Neural progenitor cell (in vitro differentiated cells): ENCODE data around the gene RIOK3. TPM values are rescaled to one million over a fixed set of nuclear protein-coding genes. Genes with fewer than 3 reads are reported as not detected.

Source experiments
- DNase-seq: peaks from one replicate; pipeline ENCODE4 v3.0.0-alpha.2; 2016; ENCODE audit warnings: low spot score
- H2AFZ ChIP-seq: fragments of 200-600 bp; sonication (generic); replicated peaks from 2 replicates; pipeline ENCODE4 v1.6.1; 2016; ENCODE audit warnings: antibody characterized with exemption
- H3F3A ChIP-seq: fragments of 200-600 bp; sonication (generic); 2 replicates; pipeline ENCODE4 v1.6.1; 2016; ENCODE audit warnings: antibody characterized with exemption, low read depth
- H3K27ac ChIP-seq: fragments of 200-600 bp; sonication (generic); 2 replicates; pipeline ENCODE4 v1.5.1; 2016; ENCODE audit warnings: mild to moderate bottlenecking
- H3K27me3 ChIP-seq: fragments of 200-600 bp; sonication (generic); 2 replicates; pipeline ENCODE4 v1.6.1; 2016; ENCODE audit warnings: mild to moderate bottlenecking, moderate library complexity
- H3K36me3 ChIP-seq: fragments of 200-600 bp; sonication (generic); 2 replicates; pipeline ENCODE4 v1.5.1; 2016
- H3K4me1 ChIP-seq: fragments of 200-600 bp; sonication (generic); 2 replicates; pipeline ENCODE4 v1.6.1; 2016; ENCODE audit warnings: mixed run types
- H3K4me2 ChIP-seq: fragments of 200-600 bp; sonication (generic); 2 replicates; pipeline ENCODE4 v1.6.1; 2016
- H3K4me3 ChIP-seq: fragments of 200-600 bp; sonication (generic); 2 replicates; pipeline ENCODE4 v1.5.1; 2016
- H3K79me2 ChIP-seq: fragments of 200-600 bp; sonication (generic); 2 replicates; pipeline ENCODE4 v1.6.1; 2016; ENCODE audit warnings: low read depth
- H3K9ac ChIP-seq: fragments of 200-600 bp; sonication (generic); 2 replicates; pipeline ENCODE4 v1.6.1; 2016
- H3K9me3 ChIP-seq: fragments of 200-600 bp; sonication (generic); 2 replicates; pipeline ENCODE4 v1.5.1; 2016; ENCODE audit warnings: low read depth
- H4K20me1 ChIP-seq: fragments of 200-600 bp; sonication (generic); 2 replicates; pipeline ENCODE4 v1.6.1; 2016; ENCODE audit warnings: low read depth
- H3K27ac Mint-ChIP-seq: 3 replicates; pipeline ENCODE4 v1.8.0; 2021; ENCODE audit warnings: mixed read lengths
- H3K27me3 Mint-ChIP-seq: 2 replicates; pipeline ENCODE4 v1.8.0; 2022; ENCODE audit warnings: low read depth, mild to moderate bottlenecking, inconsistent platforms, moderate library complexity, mixed read lengths; ENCODE audit not compliant: insufficient read depth
- H3K36me3 Mint-ChIP-seq: 3 replicates; pipeline ENCODE4 v1.8.0; 2021; ENCODE audit warnings: mixed read lengths
- H3K4me1 Mint-ChIP-seq: 3 replicates; pipeline ENCODE4 v1.8.0; 2021; ENCODE audit warnings: mixed read lengths
- H3K4me3 Mint-ChIP-seq: 3 replicates; pipeline ENCODE4 v1.8.0; 2021; ENCODE audit warnings: mild to moderate bottlenecking, moderate library complexity, mixed read lengths
- H3K9me3 Mint-ChIP-seq: 3 replicates; pipeline ENCODE4 v1.8.0; 2020; ENCODE audit warnings: mixed read lengths
- EZH2 ChIP-seq: fragments of 200-600 bp; sonication (generic); IDR thresholded peaks from 2 replicates; pipeline ENCODE4 v1.6.1; 2017; ENCODE audit warnings: antibody characterized with exemption, mild to moderate bottlenecking, moderate library complexity
- EZH2phosphoT487 ChIP-seq: fragments of 200-600 bp; sonication (generic); IDR thresholded peaks from 2 replicates; pipeline ENCODE4 v1.6.1; 2017; ENCODE audit warnings: antibody characterized with exemption
- total RNA-seq: library from RNA; depleted of rRNA; stranded (reverse); fragments of >200 nt; gene quantifications from 2 replicates; pipeline ENCODE4 v1.2.3, GENCODE V29; 2015; ENCODE audit warnings: low replicate concordance
- TF ChIP-seq, protein P1 (sequence below): fragments of 200-600 bp; sonication (generic); IDR thresholded peaks from 2 replicates; pipeline ENCODE4 v1.5.1; 2017; ENCODE audit warnings: antibody characterized with exemption, mild to moderate bottlenecking

RIOK3 gene
- total RNA-seq, 1 donor from 2014 or later, result 77.5 TPM

DNA sequence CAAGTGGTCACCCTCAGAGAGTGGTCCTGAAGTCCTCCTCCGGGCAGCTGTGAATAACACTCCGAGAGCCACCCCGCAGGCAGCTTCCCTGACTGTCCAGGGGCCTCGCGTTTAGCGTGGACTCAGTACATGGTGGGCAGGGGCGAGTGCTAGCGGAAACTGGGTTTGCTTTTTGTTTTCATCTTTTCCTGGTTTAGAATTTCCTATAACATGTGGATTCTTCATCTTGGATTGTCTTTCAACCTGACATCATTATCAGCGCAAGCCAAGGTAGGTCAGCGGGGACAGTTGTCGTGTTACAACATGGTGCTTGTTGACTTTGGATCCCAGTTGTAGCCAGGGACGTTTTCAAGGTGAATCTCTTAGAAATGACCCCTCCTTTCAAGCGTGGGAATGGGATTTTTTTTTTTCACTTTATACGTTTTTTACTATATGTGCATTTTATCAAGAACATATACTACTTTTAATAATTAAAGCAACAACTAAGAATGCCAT, 71.2 kb downstream of the RIOK3 start:
- no peak overlapping the region for H3K27ac Mint-ChIP-seq
- Histone ChIP-seq H3K4me2 (no peak overlapping the region), H3K36me3 (no peaks in the 10 kb centered on the region), H3K9ac (no peak overlapping the region), H3K4me3 (no peak overlapping the region), H3K27ac (no peak overlapping the region), H3K79me2 (no peaks in the 10 kb centered on the region), H3K9me3 (no peaks in the 10 kb centered on the region), H2AFZ (no peak overlapping the region), H3K4me1 (peaks cover 6% of the 10 kb centered on the region), H4K20me1 (no peaks in the 10 kb centered on the region), H3K27me3 (no peaks in the 10 kb centered on the region), H3F3A (no peaks in the 10 kb centered on the region)
- no peak for DNase-seq
- no peaks in the 10 kb centered on the region for H3K27me3 Mint-ChIP-seq
- H3K4me1 Mint-ChIP-seq, result no peaks in the 10 kb centered on the region
- H3K4me3 Mint-ChIP-seq, result no peak overlapping the region
- H3K36me3 Mint-ChIP-seq, result peaks cover 33% of the 10 kb centered on the region
- TF ChIP-seq EZH2, result no peak
- no peaks in the 10 kb centered on the region for H3K9me3 Mint-ChIP-seq

DNA sequence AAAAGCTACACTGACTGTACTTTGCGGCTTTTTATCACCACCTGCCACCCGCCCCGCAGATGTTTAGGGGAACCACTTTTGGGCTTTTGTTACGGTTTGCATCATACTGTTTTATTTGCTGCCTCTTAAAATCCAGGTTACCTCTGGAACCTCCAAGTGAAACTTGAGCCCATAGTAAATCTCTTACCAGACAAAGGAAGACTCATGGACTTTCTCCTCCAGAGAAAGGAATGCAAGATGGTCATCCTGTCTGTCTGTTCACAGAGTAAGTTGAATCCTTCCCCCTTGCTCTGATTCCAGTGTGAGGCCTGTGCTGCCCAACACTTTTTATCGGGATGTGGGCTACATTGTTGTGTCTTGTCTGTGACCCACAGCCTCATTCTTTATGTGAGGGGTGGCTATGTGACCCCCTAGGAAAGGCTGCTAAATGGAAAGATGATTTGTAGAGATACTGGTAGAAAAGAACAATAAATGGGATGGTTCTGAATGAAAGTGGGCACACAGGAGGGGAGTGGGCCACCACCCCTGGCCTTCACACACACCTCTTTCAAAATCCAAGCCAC, 73.5 kb downstream of the RIOK3 start:
- Histone ChIP-seq H3K4me2 (no peak overlapping the region), H3K27ac (peak overlapping the region; percentile 43), H3K79me2 (no peaks in the 10 kb centered on the region), H3K27me3 (no peaks in the 10 kb centered on the region), H3K9me3 (no peaks in the 10 kb centered on the region), H3K4me3 (no peak overlapping the region), H3K4me1 (peaks cover 6% of the 10 kb centered on the region), H3K9ac (no peak overlapping the region), H2AFZ (no peak overlapping the region), H4K20me1 (no peaks in the 10 kb centered on the region), H3F3A (no peaks in the 10 kb centered on the region), H3K36me3 (no peaks in the 10 kb centered on the region)
- no peak for DNase-seq
- Mint-ChIP-seq H3K9me3 (no peaks in the 10 kb centered on the region), H3K4me1 (no peaks in the 10 kb centered on the region), H3K36me3 (peaks cover 33% of the 10 kb centered on the region), H3K27ac (peak overlapping the region; percentile 15), H3K27me3 (no peaks in the 10 kb centered on the region), H3K4me3 (no peak overlapping the region)
- TF ChIP-seq, protein P1, sequence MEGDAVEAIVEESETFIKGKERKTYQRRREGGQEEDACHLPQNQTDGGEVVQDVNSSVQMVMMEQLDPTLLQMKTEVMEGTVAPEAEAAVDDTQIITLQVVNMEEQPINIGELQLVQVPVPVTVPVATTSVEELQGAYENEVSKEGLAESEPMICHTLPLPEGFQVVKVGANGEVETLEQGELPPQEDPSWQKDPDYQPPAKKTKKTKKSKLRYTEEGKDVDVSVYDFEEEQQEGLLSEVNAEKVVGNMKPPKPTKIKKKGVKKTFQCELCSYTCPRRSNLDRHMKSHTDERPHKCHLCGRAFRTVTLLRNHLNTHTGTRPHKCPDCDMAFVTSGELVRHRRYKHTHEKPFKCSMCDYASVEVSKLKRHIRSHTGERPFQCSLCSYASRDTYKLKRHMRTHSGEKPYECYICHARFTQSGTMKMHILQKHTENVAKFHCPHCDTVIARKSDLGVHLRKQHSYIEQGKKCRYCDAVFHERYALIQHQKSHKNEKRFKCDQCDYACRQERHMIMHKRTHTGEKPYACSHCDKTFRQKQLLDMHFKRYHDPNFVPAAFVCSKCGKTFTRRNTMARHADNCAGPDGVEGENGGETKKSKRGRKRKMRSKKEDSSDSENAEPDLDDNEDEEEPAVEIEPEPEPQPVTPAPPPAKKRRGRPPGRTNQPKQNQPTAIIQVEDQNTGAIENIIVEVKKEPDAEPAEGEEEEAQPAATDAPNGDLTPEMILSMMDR, result no peak
- TF ChIP-seq EZH2phosphoT487, result no peak

DNA sequence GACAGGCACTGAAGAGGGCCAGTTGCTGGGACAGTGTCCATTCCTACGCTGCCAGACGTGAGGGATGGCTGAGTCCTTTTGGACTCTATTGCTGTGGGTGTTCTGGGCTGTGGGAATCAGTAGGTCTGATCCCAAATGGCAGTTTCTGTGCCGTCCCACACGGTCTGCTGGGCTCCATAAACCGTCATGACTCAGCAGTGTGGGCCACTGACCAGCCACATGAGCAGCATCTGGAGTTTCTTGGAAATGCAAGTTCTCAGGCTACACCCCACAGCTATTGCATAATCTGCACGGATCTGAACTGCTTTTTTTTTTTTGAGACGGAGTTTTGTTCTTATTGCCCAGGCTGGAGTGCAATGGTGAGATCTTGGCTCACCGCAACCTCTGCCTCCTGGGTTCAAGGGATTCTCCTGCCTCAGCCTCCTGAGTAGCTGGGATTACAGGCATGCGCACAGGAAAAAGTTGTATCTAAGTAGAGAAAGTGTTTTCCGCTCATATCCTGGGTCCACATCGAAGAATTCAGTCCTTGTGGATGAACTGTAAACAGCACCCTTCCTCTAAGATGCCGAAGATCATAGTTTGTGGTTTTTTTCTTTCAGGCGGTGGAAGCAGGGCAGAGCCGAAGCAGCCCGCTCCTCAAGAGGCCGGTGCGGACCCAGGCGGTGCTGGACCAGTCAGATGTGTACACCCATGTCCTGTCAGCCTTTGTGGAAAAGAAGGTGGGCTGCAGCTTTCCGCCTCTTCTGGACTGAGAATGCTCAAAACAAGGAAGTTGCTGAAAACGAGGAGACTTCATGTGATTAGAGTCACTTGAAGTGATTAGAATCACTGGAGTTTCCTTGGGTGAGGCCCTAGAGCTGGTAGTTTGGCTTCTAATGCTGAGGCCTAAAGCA, 75.7 kb downstream of the RIOK3 start:
- no peaks in the 10 kb centered on the region for H3K36me3 ChIP-seq
- H3K9me3 ChIP-seq, result no peaks in the 10 kb centered on the region
- no peak overlapping the region for H3K27ac ChIP-seq
- H3K79me2 ChIP-seq, result no peaks in the 10 kb centered on the region
- no peaks in the 10 kb centered on the region for H3K27me3 ChIP-seq
- H3K4me3 ChIP-seq, result no peak overlapping the region
- H3K9me3 Mint-ChIP-seq, result no peaks in the 10 kb centered on the region
- no peaks in the 10 kb centered on the region for H3K27me3 Mint-ChIP-seq
- peaks cover 3% of the 10 kb centered on the region for H3F3A ChIP-seq
- no peak overlapping the region for H3K27ac Mint-ChIP-seq
- H3K9ac ChIP-seq, result no peak overlapping the region
- H3K4me1 Mint-ChIP-seq, result no peaks in the 10 kb centered on the region
- no peak overlapping the region for H3K4me3 Mint-ChIP-seq
- TF ChIP-seq EZH2phosphoT487 (no peak), EZH2 (no peak)
- TF ChIP-seq, protein P1, result no peak
- no peak overlapping the region for H2AFZ ChIP-seq
- no peak overlapping the region for H3K4me2 ChIP-seq
- H3K4me1 ChIP-seq, result peaks cover 6% of the 10 kb centered on the region
- peaks cover 32% of the 10 kb centered on the region for H3K36me3 Mint-ChIP-seq
- no peak for DNase-seq
- H4K20me1 ChIP-seq, result no peaks in the 10 kb centered on the region

DNA sequence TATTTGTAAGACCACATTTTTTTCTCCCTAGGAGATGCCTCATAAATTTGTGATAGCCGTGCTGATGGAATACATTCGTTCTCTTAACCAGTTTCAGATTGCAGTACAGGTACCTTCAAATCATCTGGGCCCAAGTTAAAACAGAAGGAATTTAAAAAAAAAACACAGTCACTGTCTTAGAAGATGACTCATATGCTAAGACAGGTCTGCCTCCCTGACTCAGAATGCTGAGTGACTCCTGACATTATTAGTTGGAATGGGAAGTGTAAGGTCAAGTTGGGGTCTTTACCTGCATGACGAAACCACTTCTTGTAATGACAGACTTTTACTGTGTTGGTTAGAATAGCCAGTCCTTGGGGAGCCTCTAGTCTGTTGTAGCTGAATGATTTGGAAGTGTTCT, 76.5 kb downstream of the RIOK3 start:
- Mint-ChIP-seq H3K36me3 (peaks cover 34% of the 10 kb centered on the region), H3K4me3 (no peak overlapping the region), H3K27ac (no peak overlapping the region), H3K9me3 (no peaks in the 10 kb centered on the region), H3K27me3 (no peaks in the 10 kb centered on the region), H3K4me1 (no peaks in the 10 kb centered on the region)
- Histone ChIP-seq H3K4me3 (no peak overlapping the region), H3K36me3 (no peaks in the 10 kb centered on the region), H4K20me1 (no peaks in the 10 kb centered on the region), H3K4me2 (no peak overlapping the region), H3K9ac (no peak overlapping the region), H3K4me1 (peaks cover 6% of the 10 kb centered on the region), H3K9me3 (no peaks in the 10 kb centered on the region), H3K79me2 (no peaks in the 10 kb centered on the region), H3F3A (peaks cover 3% of the 10 kb centered on the region), H2AFZ (no peak overlapping the region), H3K27ac (no peak overlapping the region), H3K27me3 (no peaks in the 10 kb centered on the region)
- TF ChIP-seq EZH2phosphoT487 (no peak), EZH2 (no peak)
- TF ChIP-seq, protein P1, result no peak
- no peak for DNase-seq
